ENCODE results near the gene CHADL. TPM values are rescaled to one million over a fixed set of nuclear protein-coding genes. Genes with fewer than 3 reads are reported as not detected.

CHADL gene
- total and polyA plus RNA-seq, 11 donors, result 3.9 to 31.2 (median 10.7) TPM

- peak in 1 of 5 donors; percentile 50 for DNase-seq
Measured at GRCh38 chr22:41286639-41287091, 45.9 kb upstream of the CHADL start.

GRCh38 chr22:41285820-41286638 lies 45.3 kb upstream of the CHADL start, which contains the start of gene RANGAP1:
Gene RANGAP1 (minus strand): TSS chr22:41286187. CDS start chr22:41281044, 5,143 bp downstream.
- Histone ChIP-seq H3K9me3 (no peaks in the 10 kb centered on the region), H3K4me3 (peak within 1 kb of the TSS; percentile 59 to 97 (median 80)), H3K36me3 (peaks cover 0 to 31% (median 12%) of the 10 kb centered on the region in 9 donors), H3K27me3 (no peaks in the 10 kb centered on the region), H3K27ac (peak within 1 kb of the TSS; percentile 56 to 91 (median 82)), H3K4me1 (peaks cover 0 to 34% (median 17%) of the 10 kb centered on the region in 12 donors)
- peak in 1 of 2 donors; percentile 90 for TF ChIP-seq POLR2A (IDR thresholded peaks at IDR 0.05)
- peak in 10 of 12 donors; percentile 11 to 52 (median 27) for TF ChIP-seq CTCF (IDR thresholded peaks at IDR 0.05)
- WGBS, 4 donors, result 0 to 1% (median 0%) methylated on average over 33 to 77 of the region's 77 CpGs
- DNase-seq (peak; percentile 98 to 99 (median 99)), ATAC-seq (peak; percentile 99 to 100 (median 100))
- intact Hi-C loops (cut with DNase I), result loop anchor here in 4 of 10 donors (1.0 to 10.0 kb wide), 6 partner anchors 81 to 361 kb away; partner anchors contain the start of gene TEF (in 1 of the 4)

More at GRCh38 chr22:41286639-41287091, 45.9 kb upstream of the CHADL start:
- 2 to 3% (median 2%) methylated on average over 15 of the region's 15 CpGs for WGBS, 4 donors
- intact Hi-C loops (cut with DNase I), result loop anchor here in 4 of 10 donors (1.0 to 10.0 kb wide), 6 partner anchors 80 to 362 kb away; partner anchors contain the start of gene TEF (in 1 of the 4)
- Histone ChIP-seq H3K27ac (peak overlapping the region; percentile 50 to 91 (median 74)), H3K36me3 (peaks cover 0 to 27% (median 12%) of the 10 kb centered on the region in 9 donors), H3K4me3 (peak overlapping the region; percentile 49 to 97 (median 80)), H3K9me3 (no peaks in the 10 kb centered on the region), H3K27me3 (no peaks in the 10 kb centered on the region), H3K4me1 (peaks cover 0 to 34% (median 17%) of the 10 kb centered on the region in 12 donors)
- TF ChIP-seq POLR2A (IDR thresholded peaks at IDR 0.05) (no peak), CTCF (IDR thresholded peaks at IDR 0.05) (no peak)
- peak in 1 of 4 donors; percentile 0 for ATAC-seq

- intact Hi-C loops (cut with DNase I), result loop anchor here in 3 of 10 donors (5.0 to 10.0 kb wide), 3 partner anchors 82 to 361 kb away; no protein-coding TSS in a partner anchor
- ATAC-seq, result peak in 3 of 4 donors; percentile 23 to 67 (median 27)
- H3K4me1 ChIP-seq, result peaks cover 0 to 34% (median 17%) of the 10 kb centered on the region in 12 donors
- peak overlapping the region; percentile 26 to 91 (median 80) for H3K27ac ChIP-seq
- H3K27me3 ChIP-seq, result no peaks in the 10 kb centered on the region
- no peak for TF ChIP-seq CTCF (IDR thresholded peaks at IDR 0.05)
- H3K4me3 ChIP-seq, result peak overlapping the region; percentile 48 to 97 (median 80)
- peak; percentile 27 to 82 (median 54) for DNase-seq
- 0 to 2% (median 1%) methylated on average over 12 to 30 of the region's 30 CpGs for WGBS, 4 donors
- H3K36me3 ChIP-seq, result peaks cover 0 to 37% (median 18%) of the 10 kb centered on the region in 9 donors
- no peaks in the 10 kb centered on the region for H3K9me3 ChIP-seq
Measured at GRCh38 chr22:41285441-41285819, 44.7 kb upstream of the CHADL start.

- no peaks in the 10 kb centered on the region for H3K9me3 ChIP-seq
- peak overlapping the region in 1 of 12 donors; percentile 90 for H3K27ac ChIP-seq
- WGBS, 4 donors, result 91 to 93% (median 93%) methylated on average over 10 of the region's 10 CpGs
- DNase-seq (peak in 1 of 5 donors; percentile 20), ATAC-seq (no peak)
- H3K4me1 ChIP-seq, result peaks cover 0 to 34% (median 17%) of the 10 kb centered on the region in 12 donors
- no peaks in the 10 kb centered on the region for H3K27me3 ChIP-seq
- intact Hi-C loops (cut with DNase I), result loop anchor here in 2 of 10 donors (10.0 kb wide), 2 partner anchors 90 to 360 kb away; no protein-coding TSS in a partner anchor
- H3K4me3 ChIP-seq, result no peak overlapping the region
- peaks cover 0 to 46% (median 25%) of the 10 kb centered on the region in 9 donors for H3K36me3 ChIP-seq
- TF ChIP-seq POLR2A (IDR thresholded peaks at IDR 0.05) (no peak), CTCF (IDR thresholded peaks at IDR 0.05) (no peak)
Measured at GRCh38 chr22:41284465-41284864, 43.7 kb upstream of the CHADL start.
